Small intestine (tissue), 16 donors: ENCODE data around the gene CCL23. TPM values are rescaled to one million over a fixed set of nuclear protein-coding genes. Genes with fewer than 3 reads are reported as not detected.

Experiments
- DNase-seq, 2 donors: peaks; one replicate each; pipeline versions ENCODE4 v3.0.0 to v3.0.0-alpha.2; 2013
- FAIRE-seq: peaks from 2 replicates; lab custom pipeline; 2012; peaks lifted over from hg19 to GRCh38; lab: Jason Lieb, UNC
- H3K27ac ChIP-seq, 3 donors: one replicate each; pipeline ENCODE4 v1.5.1; 2013; ENCODE audit warnings: low read length in 2 of 3, mild to moderate bottlenecking in 2 of 3, control low read depth in 1 of 3, inconsistent platforms in 1 of 3, low read depth in 1 of 3, moderate library complexity in 1 of 3
- H3K27me3 ChIP-seq, 3 donors: one replicate each; pipeline ENCODE4 v1.6.1; 2013; ENCODE audit warnings: low read length in 3 of 3, inconsistent platforms in 1 of 3; ENCODE audit not compliant: control insufficient read depth in 3 of 3, insufficient read depth in 3 of 3
- H3K36me3 ChIP-seq, 3 donors: one replicate each; pipeline ENCODE4 v1.6.1; 2013; ENCODE audit warnings: low read length in 3 of 3, inconsistent platforms in 1 of 3, low read depth in 1 of 3, mild to moderate bottlenecking in 1 of 3, moderate library complexity in 1 of 3; ENCODE audit not compliant: control insufficient read depth in 3 of 3, insufficient read depth in 2 of 3
- H3K4me1 ChIP-seq, 3 donors: one replicate each; pipeline ENCODE4 v1.6.1; 2013; ENCODE audit warnings: low read length in 2 of 3, inconsistent platforms in 1 of 3, low read depth in 1 of 3, mild to moderate bottlenecking in 1 of 3, moderate library complexity in 1 of 3; ENCODE audit not compliant: control insufficient read depth in 3 of 3, insufficient read depth in 2 of 3
- H3K4me3 ChIP-seq, 3 donors: one replicate each; pipeline ENCODE4 v1.5.1; 2013; ENCODE audit warnings: low read length in 3 of 3, control low read depth in 1 of 3, inconsistent platforms in 1 of 3, low read depth in 1 of 3, mild to moderate bottlenecking in 1 of 3, moderate library complexity in 1 of 3
- H3K9me3 ChIP-seq, 2 donors: one replicate each; pipeline ENCODE4 v1.6.1; 2013; ENCODE audit warnings: low read depth in 1 of 2, low read length in 1 of 2; ENCODE audit not compliant: control insufficient read depth in 2 of 2, insufficient read depth in 1 of 2
- WGBS, 3 donors: extraction: QIAGEN DNeasy Blood & Tissue Kit; methylation state at CpG; one replicate each; pipeline ENCODE4 v1.1.7; 2013; 5-methylcytosine and 5-hydroxymethylcytosine counted together
- long read RNA-seq, 10 donors: transcript quantifications; one replicate each; lab custom pipeline, GENCODE V29; 2026
- polyA plus RNA-seq, 4 donors: library from polyadenylated mRNA; stranded (reverse) in 3 of 4; unstranded in 1 of 4; fragments of 200-250 nt in 3 of 4; fragments of 120-200 nt in 1 of 4; gene quantifications; one replicate each; pipeline versions ENCODE4 v1.2.1 to v1.2.3, GENCODE V29; 2013
- donor health status: healthy with polysubstance abuse.
- donor health status: control.
- donor health status: control.
- donor health status: Bipolar disorder and iron deficiency.
- donor health status: healthy.

CCL23 gene, protein sequence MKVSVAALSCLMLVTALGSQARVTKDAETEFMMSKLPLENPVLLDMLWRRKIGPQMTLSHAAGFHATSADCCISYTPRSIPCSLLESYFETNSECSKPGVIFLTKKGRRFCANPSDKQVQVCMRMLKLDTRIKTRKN
- polyA plus RNA-seq, result 10 to 100 TPM in 1 of 4 donors, 1 to 10 TPM in 2, not detected in 1; 1.6 to 22.9 (median 1.9) TPM
- long read RNA-seq, donor 1, result 0 reads
- long read RNA-seq, donor 2, result 0 reads
- long read RNA-seq, donor 3, result 0 reads
- long read RNA-seq, donor 4, result 0 reads
- long read RNA-seq, donor 5, result 0 reads
- long read RNA-seq, donor 6, result 0 reads
- long read RNA-seq, donor 7, result 0 reads
- long read RNA-seq, donor 8, result 0 reads
- long read RNA-seq, donor 9, result 0 reads
- long read RNA-seq, donor 10, result 0 reads

- Histone ChIP-seq H3K27me3 (no peaks in the 10 kb centered on the region), H3K4me1 (no peaks in the 10 kb centered on the region), H3K36me3 (peaks cover 0 to 4% (median 0%) of the 10 kb centered on the region in 3 donors), H3K9me3 (peaks cover 0 to 2% of the 10 kb centered on the region in 2 donors), H3K27ac (no peak within 1 kb of the TSS), H3K4me3 (no peak within 1 kb of the TSS)
- DNase-seq, result no peak
- FAIRE-seq, result no peak
- 27 to 53% (median 51%) methylated on average over 6 of the region's 6 CpGs for WGBS, 3 donors
These were observed at the start of gene CCL23 for GRCh38 chr17:36017799-36018198. Gene CCL23 (minus strand): TSS chr17:36017972. CDS start chr17:36017897, 75 bp downstream.

- FAIRE-seq, result no peak
- no peaks in the 10 kb centered on the region for H3K36me3 ChIP-seq
- peak in 1 of 2 donors; percentile 30 for DNase-seq
- 73 to 93% (median 77%) methylated on average over 6 of the region's 6 CpGs for WGBS, 3 donors
- peak overlapping the region in 1 of 3 donors; percentile 41 for H3K27ac ChIP-seq
- no peak overlapping the region for H3K4me3 ChIP-seq
- H3K9me3 ChIP-seq, result no peaks in the 10 kb centered on the region
- H3K27me3 ChIP-seq, result no peaks in the 10 kb centered on the region
- no peaks in the 10 kb centered on the region for H3K4me1 ChIP-seq
These were observed 48.7 kb upstream of the CCL23 start for GRCh38 chr17:36066365-36066985.

DNA sequence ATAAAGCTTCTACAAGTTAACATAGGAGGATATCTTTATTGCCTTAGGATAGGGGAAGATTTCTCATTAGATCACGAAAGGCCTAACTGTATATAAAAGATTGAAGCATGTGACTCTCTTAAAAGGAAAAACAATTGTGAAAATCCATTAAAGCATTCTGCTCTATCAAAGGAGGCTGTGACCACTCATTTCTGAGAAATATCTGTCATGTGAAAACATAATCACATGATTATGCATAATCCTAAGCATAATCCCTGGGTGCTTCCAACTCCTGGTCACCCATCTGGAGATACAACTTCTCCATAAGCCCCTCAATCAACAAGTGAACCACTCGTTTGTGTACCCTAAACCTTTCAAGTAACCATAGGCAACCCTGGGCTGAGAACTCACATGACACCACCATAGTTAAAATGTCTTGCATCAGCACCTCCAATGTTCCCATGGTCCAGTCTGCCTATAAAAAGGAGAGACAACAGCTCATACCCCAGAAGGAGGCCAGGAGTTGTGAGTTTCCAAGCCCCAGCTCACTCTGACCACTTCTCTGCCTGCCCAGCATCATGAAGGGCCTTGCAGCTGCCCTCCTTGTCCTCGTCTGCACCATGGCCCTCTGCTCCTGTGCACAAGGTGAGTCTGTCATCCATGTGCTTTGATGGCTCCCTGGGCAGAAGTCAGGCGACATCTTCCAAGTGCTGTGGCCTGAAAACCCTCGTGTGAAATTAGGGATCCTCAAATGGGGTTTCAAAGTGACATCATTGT, 46.2 kb upstream of the CCL23 start, which contains the start of gene CCL18:
TSS of gene CCL18 (plus strand) at position 487 of the 756 bp plus-strand sequence. CDS start at position 558, 71 bp downstream.
- Histone ChIP-seq H3K36me3 (no peaks in the 10 kb centered on the region), H3K27ac (no peak within 1 kb of the TSS), H3K9me3 (no peaks in the 10 kb centered on the region), H3K4me1 (no peaks in the 10 kb centered on the region), H3K4me3 (no peak within 1 kb of the TSS), H3K27me3 (no peaks in the 10 kb centered on the region)
- WGBS, 3 donors, result 79 to 83% (median 80%) methylated on average over 5 of the region's 5 CpGs
- FAIRE-seq (no peak), DNase-seq (no peak)

DNA sequence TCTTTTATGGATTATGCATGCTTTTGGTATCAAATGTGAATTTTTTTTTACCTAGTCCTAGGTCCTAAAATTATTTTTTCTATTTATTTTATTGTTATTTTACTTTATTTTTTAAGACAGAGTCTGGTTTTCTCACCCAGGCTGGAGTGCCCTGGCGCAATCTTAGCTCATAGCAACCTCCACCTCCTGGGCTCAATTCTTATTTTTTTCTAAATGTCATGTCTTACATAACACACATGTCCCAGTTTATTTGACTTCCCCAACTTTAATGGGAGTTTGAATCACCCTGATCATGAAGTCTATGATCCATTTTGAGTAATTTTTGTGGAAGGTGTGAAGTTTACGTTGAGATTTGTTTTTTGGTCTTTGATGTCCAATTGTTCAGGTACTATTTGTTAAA, 43.0 kb upstream of the CCL23 start:
- WGBS, 3 donors, result 75 to 94% (median 86%) methylated on average over 2 of the region's 2 CpGs
- no peak overlapping the region for H3K4me3 ChIP-seq
- DNase-seq, result no peak
- no peak for FAIRE-seq
- no peaks in the 10 kb centered on the region for H3K9me3 ChIP-seq
- H3K4me1 ChIP-seq, result no peaks in the 10 kb centered on the region
- no peaks in the 10 kb centered on the region for H3K27me3 ChIP-seq
- H3K36me3 ChIP-seq, result no peaks in the 10 kb centered on the region
- no peak overlapping the region for H3K27ac ChIP-seq

GRCh38 chr17:36059406-36059805, 41.6 kb upstream of the CCL23 start:
- Histone ChIP-seq H3K27ac (no peak overlapping the region), H3K4me1 (no peaks in the 10 kb centered on the region), H3K9me3 (no peaks in the 10 kb centered on the region), H3K27me3 (no peaks in the 10 kb centered on the region), H3K4me3 (no peak overlapping the region), H3K36me3 (no peaks in the 10 kb centered on the region)
- DNase-seq (no peak), FAIRE-seq (no peak)
- 85 to 95% (median 89%) methylated on average over 7 of the region's 7 CpGs for WGBS, 3 donors

GRCh38 chr17:36057911-36058310, 40.1 kb upstream of the CCL23 start:
- no peak for FAIRE-seq

GRCh38 chr17:36055921-36056520, 38.2 kb upstream of the CCL23 start:
- no peaks in the 10 kb centered on the region for H3K27me3 ChIP-seq
- H3K4me3 ChIP-seq, result no peak overlapping the region
- DNase-seq (no peak), FAIRE-seq (no peak)
- no peaks in the 10 kb centered on the region for H3K4me1 ChIP-seq
- no peaks in the 10 kb centered on the region for H3K36me3 ChIP-seq
- H3K27ac ChIP-seq, result no peak overlapping the region
- 80 to 86% (median 85%) methylated on average over 4 of the region's 4 CpGs for WGBS, 3 donors
- no peaks in the 10 kb centered on the region for H3K9me3 ChIP-seq

More at GRCh38 chr17:36057911-36058310, 40.1 kb upstream of the CCL23 start:
- Histone ChIP-seq H3K4me1 (no peaks in the 10 kb centered on the region), H3K36me3 (no peaks in the 10 kb centered on the region), H3K9me3 (no peaks in the 10 kb centered on the region), H3K4me3 (no peak overlapping the region), H3K27me3 (no peaks in the 10 kb centered on the region), H3K27ac (no peak overlapping the region)
- DNase-seq, result no peak

DNA sequence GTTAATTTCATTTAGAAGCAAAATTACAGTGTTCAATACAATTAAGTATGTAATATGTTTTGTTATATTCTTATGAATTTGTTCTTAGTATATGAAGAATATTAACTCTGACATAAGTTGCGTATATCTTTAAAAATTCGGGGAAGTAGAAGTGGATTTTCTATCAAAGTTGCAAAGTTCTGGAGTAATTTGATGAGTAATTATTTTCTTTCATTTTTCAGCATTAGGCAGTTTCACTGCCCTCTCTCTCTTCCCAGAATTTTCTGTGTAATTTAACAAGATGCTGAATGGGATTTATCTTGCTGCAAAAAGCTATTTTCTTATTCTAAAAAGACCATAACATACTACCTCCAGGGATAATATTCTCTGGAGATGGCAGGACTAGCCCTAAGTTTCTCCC, 37.4 kb upstream of the CCL23 start:
- Histone ChIP-seq H3K9me3 (no peaks in the 10 kb centered on the region), H3K27me3 (no peaks in the 10 kb centered on the region), H3K27ac (no peak overlapping the region), H3K4me1 (no peaks in the 10 kb centered on the region), H3K4me3 (no peak overlapping the region), H3K36me3 (no peaks in the 10 kb centered on the region)
- DNase-seq (no peak), FAIRE-seq (no peak)
- WGBS, 3 donors, result 84 to 88% (median 86%) methylated on average over 2 of the region's 2 CpGs
